HG03432 (cell line): Measurements from ENCODE around the gene RHBDF2.

Experiments used
- ATAC-seq: cut with Tn5 transposase; IDR thresholded peaks from one replicate; pipeline ENCODE4 v1.9.1; 2021; ENCODE audit warnings: mild to moderate bottlenecking, moderate library complexity; ENCODE audit not compliant: unreplicated experiment

Gene RHBDF2

DNA sequence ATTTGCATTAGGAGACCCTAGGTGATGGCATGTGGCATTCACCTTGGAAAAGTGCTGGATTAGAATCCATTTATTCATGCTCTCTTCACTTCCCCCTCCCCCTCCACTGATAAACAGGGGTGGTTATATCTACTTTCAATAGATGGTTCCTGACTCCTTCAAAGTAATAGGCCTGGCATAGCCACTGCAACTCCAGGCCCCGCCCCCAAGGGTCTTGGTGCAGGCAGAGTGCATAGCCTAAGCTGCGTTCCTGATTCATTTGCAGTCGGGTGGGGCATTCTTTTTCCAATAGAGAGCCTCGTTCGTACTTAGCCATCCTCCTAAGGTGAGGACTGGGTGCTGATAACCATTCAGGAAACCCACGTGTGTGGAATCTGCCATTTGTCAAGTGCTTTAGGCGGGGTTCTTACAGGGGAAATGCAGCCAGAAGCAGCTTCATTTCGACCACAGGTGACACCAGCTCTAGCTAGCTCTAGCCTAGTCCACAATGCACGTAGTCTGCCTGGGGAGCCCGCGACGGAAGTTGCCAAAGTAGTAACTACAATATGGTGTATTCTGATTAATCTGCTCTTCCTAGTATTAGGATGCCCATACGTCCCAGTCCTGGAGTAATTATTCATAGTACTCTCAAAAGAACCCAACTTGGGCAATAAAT lies 59.4 kb downstream of the RHBDF2 start:
- no peak for ATAC-seq

DNA sequence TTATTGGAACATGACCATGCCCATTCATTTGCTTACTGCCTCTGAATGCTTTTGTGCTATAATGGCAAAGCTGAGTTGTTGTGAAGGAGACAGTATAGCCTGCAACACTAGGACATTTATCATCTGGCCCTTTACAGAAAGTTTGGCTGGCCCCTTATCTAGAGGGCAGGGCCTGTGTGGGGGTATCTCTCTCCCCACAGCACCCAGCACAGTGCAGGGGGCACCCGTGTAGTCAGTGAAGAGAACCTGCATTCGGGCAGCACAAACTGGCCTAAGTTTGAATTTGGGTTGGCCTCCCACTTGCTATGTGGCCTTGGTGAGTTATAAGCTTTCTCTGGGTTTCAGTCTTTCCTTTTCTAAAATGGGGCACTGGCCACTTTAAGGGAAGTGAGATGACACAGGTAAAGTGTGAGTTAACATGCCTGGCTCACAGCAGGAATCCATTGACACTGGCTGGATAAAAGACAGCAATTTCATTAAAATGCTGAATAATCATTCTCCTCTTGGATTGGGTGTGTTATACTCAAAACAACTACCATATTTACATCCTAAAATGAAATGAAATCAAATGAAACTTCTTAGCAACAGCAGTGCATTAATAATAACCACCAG lies 60.4 kb downstream of the RHBDF2 start:
- ATAC-seq: no peak

DNA sequence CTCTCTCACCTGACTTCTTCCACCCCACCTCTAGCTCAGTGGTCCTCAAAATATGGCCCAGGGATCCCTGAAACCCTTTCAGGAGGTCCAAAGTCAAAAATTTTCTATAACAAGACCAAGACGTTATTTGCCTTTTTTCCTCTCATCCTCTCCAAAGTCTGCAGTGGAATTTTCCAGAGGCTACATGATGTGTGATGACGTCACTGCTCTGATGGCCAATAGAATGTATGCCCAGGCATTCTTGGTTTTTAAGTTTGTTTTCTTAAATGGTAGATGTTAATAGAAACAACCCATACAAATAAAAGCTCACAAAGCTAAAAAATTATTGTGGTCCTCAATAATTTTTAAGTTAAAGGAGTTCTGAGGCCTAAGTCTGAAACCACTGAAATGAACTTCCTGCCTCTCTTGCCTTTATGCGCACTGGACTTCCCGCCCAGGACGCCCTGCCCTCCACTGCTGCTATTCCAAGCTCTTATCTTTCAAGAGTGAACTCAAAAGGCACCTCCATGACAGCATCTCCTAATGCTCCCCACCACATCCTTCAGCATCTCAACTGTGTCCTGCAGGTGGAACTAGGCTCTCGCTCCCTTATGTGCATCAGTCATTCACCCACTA lies 61.8 kb downstream of the RHBDF2 start:
- no peak for ATAC-seq

DNA sequence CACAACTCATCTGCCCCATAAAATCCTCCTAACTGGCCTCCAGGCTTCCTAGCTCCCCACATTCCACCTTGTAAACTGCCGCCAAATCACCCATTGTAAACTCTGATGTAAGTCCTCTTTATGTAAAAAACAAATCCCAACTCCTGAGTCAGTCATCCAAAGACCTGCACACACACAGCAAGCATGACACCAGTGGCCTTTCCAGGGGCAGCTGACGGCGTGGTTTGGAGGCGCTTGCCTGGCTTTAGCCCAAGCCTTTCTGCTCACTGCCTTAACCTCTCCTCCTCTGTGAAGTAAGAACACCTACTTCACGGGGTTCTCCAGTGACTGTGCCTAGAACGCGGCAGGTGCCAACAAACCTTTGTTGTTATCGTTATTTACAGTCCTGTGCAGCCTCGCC lies 62.3 kb downstream of the RHBDF2 start:
- ATAC-seq: no peak

DNA sequence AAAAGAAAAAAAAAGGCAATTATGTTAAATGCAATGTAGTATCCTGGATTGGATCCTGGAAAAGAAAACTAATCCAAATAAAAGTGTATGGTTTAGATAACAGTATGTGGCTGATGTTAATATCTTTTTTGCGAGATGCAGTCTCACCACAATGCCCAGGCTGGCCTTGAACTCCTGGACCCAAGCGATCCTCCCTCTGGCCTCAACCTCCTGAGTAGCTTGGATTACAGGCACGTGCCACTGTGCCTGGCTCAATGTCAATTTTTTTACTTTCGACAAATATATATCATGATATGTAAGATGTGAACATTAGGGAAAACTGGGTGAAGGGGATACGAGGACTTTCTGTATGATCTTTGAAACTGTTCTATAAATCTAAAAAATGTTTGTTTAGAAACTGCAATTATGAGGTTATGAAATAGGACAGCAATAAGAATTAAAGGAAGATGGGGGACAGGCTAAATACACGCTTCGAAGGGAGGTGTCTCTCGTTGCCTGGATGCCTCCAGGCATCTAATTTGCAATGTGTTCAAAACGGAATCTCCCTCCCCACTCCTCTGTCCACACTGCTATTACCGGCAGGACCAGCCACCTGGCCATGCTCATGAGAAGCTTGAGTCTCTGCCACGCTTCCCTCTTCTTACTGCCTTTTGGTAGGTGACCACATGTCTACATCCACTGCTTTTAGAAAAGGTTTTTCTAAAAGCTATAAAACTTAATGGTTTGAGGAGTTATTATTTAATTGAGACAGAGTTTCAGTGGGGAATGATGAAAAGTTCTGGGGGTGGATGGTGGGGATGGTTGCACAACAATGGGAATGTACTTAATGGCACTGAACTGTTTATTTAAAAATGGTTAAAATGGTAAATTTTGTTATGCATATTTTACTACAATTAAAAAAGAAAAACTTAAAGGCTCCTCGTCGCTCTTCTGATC lies 63.5 kb downstream of the RHBDF2 start:
- ATAC-seq: no peak

DNA sequence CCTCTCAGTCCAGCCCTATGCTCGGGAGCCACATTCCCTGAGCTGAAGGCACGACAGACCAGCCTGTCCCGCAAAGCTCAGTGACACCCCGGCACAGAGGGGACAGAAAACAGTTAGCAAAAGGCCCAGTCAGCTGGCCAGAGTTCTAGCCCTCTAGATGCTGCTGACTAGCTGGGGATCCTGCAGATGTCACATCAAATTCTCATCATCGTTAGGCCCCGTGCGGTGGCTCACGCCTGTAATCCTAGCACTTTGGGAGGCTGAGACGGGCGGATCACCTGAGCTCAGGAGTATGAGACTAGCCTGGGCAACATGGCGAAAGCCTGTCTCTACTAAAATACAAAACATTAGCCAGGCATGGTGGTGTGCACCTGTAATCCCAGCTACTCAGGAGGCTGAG lies 65.5 kb downstream of the RHBDF2 start:
- no peak for ATAC-seq

DNA sequence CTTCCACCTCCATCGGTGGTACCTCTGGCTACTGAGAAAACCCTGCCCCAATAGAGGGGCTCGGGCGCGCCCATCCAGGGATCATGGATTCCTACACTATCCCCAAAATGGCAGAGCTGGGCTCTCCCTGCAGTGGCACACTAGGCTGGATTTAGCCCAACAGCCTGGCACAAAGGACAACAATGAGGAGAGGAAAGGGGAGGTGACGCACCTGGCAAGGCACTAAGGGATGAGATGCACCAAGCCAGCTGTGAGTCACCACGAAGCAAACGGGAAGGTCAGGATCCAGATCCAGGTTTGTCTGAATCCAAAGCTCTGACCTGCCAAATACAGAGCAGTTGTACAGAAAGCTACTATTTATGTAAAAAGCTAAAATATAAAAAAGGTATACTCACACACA lies 66.4 kb downstream of the RHBDF2 start:
- ATAC-seq: no peak

DNA sequence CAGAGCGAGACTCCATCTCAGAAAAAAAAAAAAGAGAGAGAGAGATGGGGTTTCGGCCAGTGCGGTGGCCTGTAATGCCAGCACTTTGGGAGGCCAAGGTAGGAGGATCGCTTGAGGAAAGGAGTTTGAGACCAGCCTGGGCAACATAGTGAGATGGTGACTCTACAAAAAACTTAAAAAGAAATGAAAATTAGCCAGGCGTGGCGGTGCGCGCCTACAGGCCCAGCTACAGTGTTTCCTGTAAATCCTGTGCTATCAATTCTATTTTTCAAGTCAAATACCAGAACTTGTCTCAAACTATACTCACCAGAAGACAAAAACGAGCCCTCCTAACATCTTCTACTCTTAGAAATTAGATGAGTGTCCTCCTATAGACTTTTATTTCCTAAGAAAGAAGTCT lies 67.5 kb downstream of the RHBDF2 start:
- no peak for ATAC-seq

DNA sequence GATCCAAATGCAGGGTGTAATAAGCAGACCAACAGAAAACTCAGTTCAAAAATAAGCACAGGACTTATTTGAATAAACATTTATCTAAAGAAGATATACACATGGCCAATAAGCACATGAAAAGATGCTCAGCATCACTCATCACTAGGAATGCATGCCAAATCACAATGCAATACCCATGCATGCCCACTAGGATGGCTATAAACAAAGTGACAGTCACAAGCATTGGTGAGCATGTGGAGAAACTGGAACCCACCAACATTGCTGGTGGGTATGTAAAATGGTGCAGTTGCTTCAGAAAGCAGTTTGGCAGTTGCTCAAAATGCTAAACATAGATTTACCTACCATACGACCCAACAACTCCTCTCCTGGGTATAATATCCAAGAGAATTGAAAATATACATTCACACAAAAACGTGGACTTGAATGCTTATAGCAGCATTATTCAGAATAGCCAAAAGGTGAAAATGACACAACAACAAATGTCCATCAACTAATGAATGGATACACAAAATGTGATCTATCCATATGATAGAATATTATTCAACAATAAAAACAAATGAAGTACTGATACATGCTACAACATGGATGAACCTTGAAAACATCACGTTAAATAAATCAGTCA lies 68.4 kb downstream of the RHBDF2 start:
- no peak for ATAC-seq

DNA sequence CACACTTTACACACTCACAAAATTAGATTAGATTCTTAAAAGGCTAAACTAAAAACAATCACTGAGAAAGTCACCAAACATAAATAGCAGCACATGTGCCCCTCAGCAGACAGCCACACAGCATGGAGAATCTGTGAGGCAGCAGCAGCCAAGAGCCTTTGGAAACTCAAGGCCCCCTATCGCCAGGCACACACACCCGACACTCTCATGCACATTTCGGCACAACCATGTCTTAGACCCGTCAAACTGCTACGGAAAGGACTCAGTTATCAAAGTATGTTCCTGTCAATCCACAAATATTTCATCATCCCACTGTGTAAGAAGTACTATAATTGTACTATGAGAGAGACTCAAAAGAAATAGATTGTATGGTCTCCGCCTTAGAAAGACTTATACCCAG lies 69.2 kb downstream of the RHBDF2 start:
- no peak for ATAC-seq

DNA sequence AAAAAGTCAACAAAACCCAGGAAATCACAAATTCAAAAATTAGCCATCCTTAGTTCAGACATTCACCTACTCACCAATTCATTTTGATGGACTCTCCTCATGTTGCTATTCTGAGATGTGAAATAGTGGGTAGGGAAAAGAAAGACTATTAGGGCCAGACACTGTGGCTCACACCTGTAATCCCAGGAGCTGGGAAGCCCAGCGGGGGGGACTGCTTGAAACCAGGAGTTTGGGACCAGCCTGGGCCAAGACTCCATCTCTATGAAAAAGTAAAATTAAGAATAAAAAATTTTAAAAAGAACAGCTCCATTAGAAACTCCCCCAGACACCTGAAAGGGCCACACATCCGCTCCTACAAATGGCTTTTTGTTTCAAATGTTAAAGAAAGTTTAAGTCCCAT lies 69.7 kb downstream of the RHBDF2 start:
- no peak for ATAC-seq

DNA sequence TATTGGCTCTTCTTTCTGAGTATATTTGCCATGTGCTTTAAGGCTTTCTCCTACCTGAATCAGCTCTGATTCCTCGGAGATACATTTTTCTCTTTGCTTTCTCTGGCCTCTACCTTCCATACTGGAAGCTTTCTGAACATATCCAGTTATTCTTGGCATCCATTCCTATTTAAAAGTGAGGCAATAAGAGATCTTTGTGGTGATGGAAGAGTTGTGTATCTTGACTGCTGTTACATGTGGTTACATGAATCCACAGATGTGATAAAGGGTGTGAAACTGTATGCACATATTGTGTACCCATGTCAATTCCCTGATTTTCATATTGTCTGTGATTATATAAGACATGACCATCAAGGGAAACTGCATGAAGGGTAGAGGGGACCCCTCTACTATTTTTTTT lies 72.7 kb downstream of the RHBDF2 start:
- ATAC-seq: no peak

DNA sequence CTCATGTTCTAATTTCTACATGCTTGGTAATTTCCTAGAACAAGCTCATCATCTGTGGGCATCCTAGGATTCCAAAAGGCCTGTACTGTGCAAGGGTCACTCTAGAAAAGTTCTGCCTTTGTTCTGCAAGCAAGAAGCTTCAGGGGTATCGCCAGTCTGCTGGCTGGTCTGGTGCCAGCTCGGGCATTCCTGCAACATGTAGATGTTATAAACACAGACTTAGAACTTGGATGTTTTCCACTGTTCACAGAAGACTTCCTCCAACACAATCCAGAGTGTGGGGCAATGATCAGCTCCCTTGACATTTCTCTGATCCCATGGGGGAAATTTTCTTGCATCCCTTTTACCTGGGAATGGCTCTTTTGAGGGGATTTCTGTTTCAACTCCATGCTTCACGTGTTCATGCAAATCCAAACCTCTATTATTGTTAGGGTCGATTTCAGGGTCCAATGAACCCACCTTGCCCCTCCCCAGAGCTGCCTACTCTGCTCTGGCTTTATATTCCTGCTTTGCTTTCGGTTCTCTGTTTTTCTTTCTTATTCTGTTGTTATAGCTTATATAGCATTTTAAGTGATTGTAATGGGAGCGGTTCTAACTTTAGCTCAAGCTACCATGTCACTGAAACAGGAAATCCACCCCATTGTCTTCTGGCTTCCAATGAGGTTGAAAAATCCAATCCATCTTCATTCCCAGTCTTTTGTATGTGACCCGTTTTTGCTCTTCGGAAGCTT lies 73.6 kb downstream of the RHBDF2 start:
- ATAC-seq: no peak

DNA sequence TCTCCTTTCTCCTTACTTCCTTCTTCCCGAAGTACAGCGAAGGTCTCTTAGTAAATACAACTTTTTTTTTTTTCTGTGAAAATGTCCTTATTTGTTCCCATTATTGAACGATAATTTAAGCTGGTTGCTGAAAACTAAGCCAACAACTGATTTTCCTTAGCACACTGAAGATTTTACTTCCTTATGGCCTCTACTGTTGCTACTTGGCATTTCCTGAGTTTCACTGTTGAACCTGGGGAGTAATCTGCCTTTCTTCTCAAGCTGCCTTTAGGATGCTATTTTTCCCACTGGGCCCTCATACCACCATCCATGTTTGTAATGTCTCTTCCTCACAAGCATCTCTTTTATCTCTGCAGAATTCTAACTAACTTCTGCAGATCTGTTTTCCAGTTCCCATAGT lies 74.4 kb downstream of the RHBDF2 start:
- ATAC-seq: no peak

DNA sequence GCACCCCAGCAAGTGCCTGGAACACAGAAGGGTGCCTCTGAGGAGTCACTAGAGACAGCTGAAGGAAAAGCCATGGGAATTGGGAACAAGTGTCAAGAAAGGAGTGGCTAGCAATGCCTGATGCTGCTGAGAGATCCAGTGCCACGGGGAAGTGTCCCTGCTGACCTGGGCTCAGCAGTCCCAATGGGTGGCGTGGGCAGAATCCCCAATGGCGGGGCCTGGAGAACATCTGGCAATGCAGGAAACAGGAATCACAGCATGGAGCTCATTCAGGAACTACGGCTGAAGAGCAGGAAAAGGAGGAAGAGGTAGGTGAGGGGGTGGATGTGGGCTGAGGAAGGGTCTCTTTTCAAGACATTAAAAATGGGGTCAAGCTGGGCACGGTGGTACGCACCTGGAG lies 78.4 kb downstream of the RHBDF2 start:
- no peak for ATAC-seq

DNA sequence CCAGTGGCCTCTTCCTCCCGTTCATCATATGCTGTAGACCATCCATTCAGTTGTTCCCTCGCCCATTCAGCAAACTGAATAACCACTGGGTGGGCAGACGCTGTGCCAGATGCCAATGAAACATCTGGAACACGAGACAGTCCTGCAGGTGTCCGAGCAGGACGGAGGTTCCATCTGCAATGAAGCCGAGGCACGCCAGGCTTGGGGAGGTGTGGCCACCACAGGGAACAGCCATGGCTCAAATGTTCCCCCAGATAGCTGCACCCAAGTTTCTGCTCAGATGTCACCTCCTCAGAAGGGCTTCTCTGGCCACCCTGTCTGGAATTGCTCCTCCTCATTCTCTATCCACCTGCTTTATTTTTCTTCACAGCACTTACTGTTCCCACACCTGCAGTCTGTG lies 78.8 kb downstream of the RHBDF2 start:
- ATAC-seq: no peak

DNA sequence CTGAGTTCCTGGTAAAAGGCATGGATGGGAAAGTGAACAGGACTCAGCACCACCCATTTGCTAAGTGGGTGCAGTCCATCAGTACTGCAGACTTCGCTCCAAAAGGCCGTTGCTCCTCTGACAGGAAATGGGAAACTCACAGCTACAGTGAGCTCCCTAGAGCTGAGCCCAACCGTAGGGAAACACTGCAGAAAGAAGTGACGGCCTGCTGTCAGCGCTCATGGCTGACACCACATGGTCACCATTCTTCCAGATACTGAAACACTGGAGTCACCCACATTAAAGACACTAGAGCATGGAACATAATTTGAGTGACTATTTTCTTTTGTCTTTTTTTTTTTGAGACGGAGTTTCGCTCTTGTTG lies 80.2 kb downstream of the RHBDF2 start:
- ATAC-seq: no peak
